GM12873 (cell line): ENCODE measurements around the gene SCYL1.

Experiments
- TF ChIP-seq, protein P1 (sequence below): IDR thresholded peaks from 2 replicates; pipeline ENCODE4 v1.5.1; 2012; ENCODE audit warnings: low read depth, mild to moderate bottlenecking, moderate library complexity, low read length, control low read depth; ENCODE audit not compliant: insufficient read depth; ENCODE audit errors: missing control alignments

The SCYL1 gene

GRCh38 chr11:65578667-65579066 is 53.8 kb downstream of the SCYL1 start:
- TF ChIP-seq, protein P1, sequence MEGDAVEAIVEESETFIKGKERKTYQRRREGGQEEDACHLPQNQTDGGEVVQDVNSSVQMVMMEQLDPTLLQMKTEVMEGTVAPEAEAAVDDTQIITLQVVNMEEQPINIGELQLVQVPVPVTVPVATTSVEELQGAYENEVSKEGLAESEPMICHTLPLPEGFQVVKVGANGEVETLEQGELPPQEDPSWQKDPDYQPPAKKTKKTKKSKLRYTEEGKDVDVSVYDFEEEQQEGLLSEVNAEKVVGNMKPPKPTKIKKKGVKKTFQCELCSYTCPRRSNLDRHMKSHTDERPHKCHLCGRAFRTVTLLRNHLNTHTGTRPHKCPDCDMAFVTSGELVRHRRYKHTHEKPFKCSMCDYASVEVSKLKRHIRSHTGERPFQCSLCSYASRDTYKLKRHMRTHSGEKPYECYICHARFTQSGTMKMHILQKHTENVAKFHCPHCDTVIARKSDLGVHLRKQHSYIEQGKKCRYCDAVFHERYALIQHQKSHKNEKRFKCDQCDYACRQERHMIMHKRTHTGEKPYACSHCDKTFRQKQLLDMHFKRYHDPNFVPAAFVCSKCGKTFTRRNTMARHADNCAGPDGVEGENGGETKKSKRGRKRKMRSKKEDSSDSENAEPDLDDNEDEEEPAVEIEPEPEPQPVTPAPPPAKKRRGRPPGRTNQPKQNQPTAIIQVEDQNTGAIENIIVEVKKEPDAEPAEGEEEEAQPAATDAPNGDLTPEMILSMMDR, result no peak

- TF ChIP-seq, protein P1, result no peak
Measured at GRCh38 chr11:65579291-65579690, 54.4 kb downstream of the SCYL1 start.

- TF ChIP-seq, protein P1, result no peak
Measured at GRCh38 chr11:65580031-65580692, 55.3 kb downstream of the SCYL1 start.

DNA sequence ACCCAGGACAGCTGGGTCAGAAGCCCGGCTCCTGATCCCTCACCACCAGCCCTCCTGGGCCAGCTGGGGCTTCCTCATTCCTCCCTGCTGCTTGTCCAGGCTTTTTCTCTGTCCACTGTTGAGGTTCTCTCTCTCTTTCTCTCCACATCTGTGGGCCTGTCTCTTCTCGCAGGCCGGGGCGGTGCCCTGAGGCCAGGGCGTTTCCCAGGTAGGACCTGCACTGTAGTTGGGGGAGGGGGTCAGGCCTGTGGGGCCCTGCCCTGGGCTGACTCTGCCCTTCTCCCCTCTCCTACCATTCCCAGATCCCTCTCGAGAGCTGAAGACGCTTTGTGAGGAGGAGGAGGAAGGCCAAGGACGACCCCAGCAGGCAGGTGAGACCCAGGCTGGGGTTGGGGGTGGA is 55.9 kb downstream of the SCYL1 start:
- TF ChIP-seq, protein P1, result no peak

DNA sequence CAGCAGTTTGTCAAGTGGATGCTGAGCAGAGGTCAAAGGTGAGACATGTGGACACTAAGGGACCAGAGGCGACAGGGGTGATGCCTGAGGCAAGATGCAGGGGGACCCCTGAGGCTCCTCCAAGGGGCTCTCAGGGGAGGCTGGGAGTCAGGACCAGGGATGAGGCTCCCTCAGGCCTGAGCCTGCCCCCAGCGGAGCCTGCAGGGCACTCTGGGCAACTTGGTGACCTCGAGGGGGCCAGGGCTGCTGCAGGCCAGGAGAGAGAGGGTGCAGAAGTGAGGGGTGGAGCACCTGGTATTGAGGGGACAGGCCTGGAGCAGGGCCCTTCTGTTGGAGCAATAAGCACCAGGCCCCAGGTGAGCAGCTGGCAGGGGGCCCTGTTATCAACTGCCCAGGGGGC is 57.0 kb downstream of the SCYL1 start:
- TF ChIP-seq, protein P1, result no peak

GRCh38 chr11:65583589-65583988 is 58.7 kb downstream of the SCYL1 start:
- TF ChIP-seq, protein P1, result no peak

DNA sequence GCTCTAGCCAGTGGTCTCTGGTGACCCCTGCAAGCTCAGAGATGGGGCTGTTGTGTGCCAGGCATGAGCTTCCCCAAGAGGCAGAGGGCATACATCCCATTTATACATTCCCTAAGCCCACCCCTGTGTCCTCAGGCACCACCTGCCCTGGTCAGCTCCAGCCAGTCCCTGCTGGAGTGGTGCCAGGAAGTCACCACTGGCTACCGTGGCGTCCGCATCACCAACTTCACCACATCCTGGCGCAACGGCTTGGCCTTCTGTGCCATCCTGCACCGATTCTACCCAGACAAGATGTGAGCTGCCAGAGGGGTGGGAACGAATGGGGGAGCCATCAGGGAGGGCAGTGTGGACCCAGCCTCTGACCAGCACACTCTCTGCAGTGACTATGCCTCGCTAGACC is 59.2 kb downstream of the SCYL1 start:
- TF ChIP-seq, protein P1, result no peak
